H9 (cell line): Measurements from ENCODE around the gene DGKE. TPM values are rescaled to one million over a fixed set of nuclear protein-coding genes. Genes with fewer than 3 reads are reported as not detected.

Source experiments
- DNase-seq: peaks from one replicate; pipeline ENCODE4 v3.0.0-alpha.2; 2017
- H2AFZ ChIP-seq: one replicate; pipeline ENCODE4 v1.6.1; 2013; ENCODE audit warnings: mild to moderate bottlenecking, low read length, control low read depth, moderate library complexity
- H2AK5ac ChIP-seq: 2 replicates; pipeline ENCODE4 v1.6.1; 2013; ENCODE audit warnings: low read length, control low read depth, mixed read lengths; ENCODE audit not compliant: insufficient read length
- H2BK120ac ChIP-seq: one replicate; pipeline ENCODE4 v1.6.1; 2013; ENCODE audit warnings: low read depth, mild to moderate bottlenecking, low read length, control low read depth, inconsistent platforms; ENCODE audit not compliant: poor library complexity, severe bottlenecking
- H2BK12ac ChIP-seq: 2 replicates; pipeline ENCODE4 v1.6.1; 2013; ENCODE audit warnings: low read length, control low read depth, mixed read lengths, low read depth; ENCODE audit not compliant: insufficient read length
- H2BK15ac ChIP-seq: 2 replicates; pipeline ENCODE4 v1.6.1; 2013; ENCODE audit warnings: low read depth, low read length, control low read depth
- H2BK20ac ChIP-seq: one replicate; pipeline ENCODE4 v1.6.1; 2013; ENCODE audit warnings: low read depth, mild to moderate bottlenecking, low read length, control low read depth, inconsistent platforms; ENCODE audit not compliant: poor library complexity, severe bottlenecking
- H2BK5ac ChIP-seq: 2 replicates; pipeline ENCODE4 v1.6.1; 2013; ENCODE audit warnings: low read length, control low read depth, mixed read lengths; ENCODE audit not compliant: insufficient read length
- H3K14ac ChIP-seq: 2 replicates; pipeline ENCODE4 v1.6.1; 2013; ENCODE audit warnings: low read length, control low read depth; ENCODE audit not compliant: insufficient read depth
- H3K18ac ChIP-seq: 2 replicates; pipeline ENCODE4 v1.6.1; 2013; ENCODE audit warnings: low read depth, mild to moderate bottlenecking, mixed read lengths, low read length, control low read depth; ENCODE audit not compliant: insufficient read length
- H3K23ac ChIP-seq: 2 replicates; pipeline ENCODE4 v1.6.1; 2013; ENCODE audit warnings: low read length, control low read depth, mixed read lengths, low read depth; ENCODE audit not compliant: insufficient read length
- H3K23me2 ChIP-seq: 2 replicates; pipeline ENCODE4 v1.6.1; 2013; ENCODE audit warnings: low read depth, mild to moderate bottlenecking, mixed read lengths, low read length, control low read depth; ENCODE audit not compliant: insufficient read length, poor library complexity, severe bottlenecking
- H3K27ac ChIP-seq: 2 replicates; pipeline ENCODE4 v1.5.1; 2013; ENCODE audit warnings: low read length, control low read depth, mixed read lengths, low read depth; ENCODE audit not compliant: insufficient read length
- H3K27me3 ChIP-seq: 2 replicates; pipeline ENCODE4 v1.6.1; 2013; ENCODE audit warnings: low read length, control low read depth, inconsistent platforms; ENCODE audit not compliant: insufficient read depth
- H3K4ac ChIP-seq: 2 replicates; pipeline ENCODE4 v1.6.1; 2013; ENCODE audit warnings: low read depth, mild to moderate bottlenecking, control low read depth, inconsistent platforms, low read length, moderate library complexity
- H3K4me1 ChIP-seq: 2 replicates; pipeline ENCODE4 v1.6.1; 2013; ENCODE audit warnings: low read length, control low read depth, inconsistent platforms; ENCODE audit not compliant: insufficient read depth
- H3K4me2 ChIP-seq: 2 replicates; pipeline ENCODE4 v1.6.1; 2013; ENCODE audit warnings: low read length, control low read depth, mixed read lengths; ENCODE audit not compliant: insufficient read length, insufficient read depth
- H3K56ac ChIP-seq: 2 replicates; pipeline ENCODE4 v1.6.1; 2013; ENCODE audit warnings: low read depth, mild to moderate bottlenecking, mixed read lengths, low read length, control low read depth; ENCODE audit not compliant: insufficient read length
- H3K79me1 ChIP-seq: 2 replicates; pipeline ENCODE4 v1.6.1; 2013; ENCODE audit warnings: low read depth, mild to moderate bottlenecking, moderate library complexity, low read length, control low read depth, inconsistent platforms; ENCODE audit not compliant: insufficient read depth, poor library complexity, severe bottlenecking
- H3K79me2 ChIP-seq: 2 replicates; pipeline ENCODE4 v1.6.1; 2013; ENCODE audit warnings: low read length, control low read depth, inconsistent platforms; ENCODE audit not compliant: insufficient read depth
- H3K9ac ChIP-seq: 2 replicates; pipeline ENCODE4 v1.6.1; 2013; ENCODE audit warnings: low read length, control low read depth, mixed read lengths; ENCODE audit not compliant: insufficient read length; ENCODE audit errors: extremely low read depth
- H3K9me3 ChIP-seq: one replicate; pipeline ENCODE4 v1.6.1; 2013; ENCODE audit warnings: low read depth, low read length, inconsistent platforms; ENCODE audit not compliant: control insufficient read depth
- H3T11ph ChIP-seq: one replicate; pipeline ENCODE4 v1.6.1; 2013; ENCODE audit warnings: mild to moderate bottlenecking, low read length, control low read depth, inconsistent platforms
- H4K20me1 ChIP-seq: one replicate; pipeline ENCODE4 v1.6.1; 2013; ENCODE audit not compliant: control insufficient read depth, insufficient read length, insufficient read depth
- H4K5ac ChIP-seq: 2 replicates; pipeline ENCODE4 v1.6.1; 2013; ENCODE audit warnings: low read depth, mild to moderate bottlenecking, mixed read lengths, low read length, control low read depth; ENCODE audit not compliant: insufficient read length
- H4K8ac ChIP-seq: replicated peaks from 2 replicates; pipeline ENCODE4 v1.6.1; 2013; ENCODE audit warnings: low read length, control low read depth, mixed read lengths, low read depth; ENCODE audit not compliant: insufficient read length
- H4K91ac ChIP-seq: 2 replicates; pipeline ENCODE4 v1.6.1; 2013; ENCODE audit warnings: low read depth, mild to moderate bottlenecking, moderate library complexity, mixed read lengths, low read length, control low read depth; ENCODE audit not compliant: insufficient read length
- H3K27ac Mint-ChIP-seq, 3 experiments: 2 replicates in 2 of 3; 3 replicates in 1 of 3; pipeline ENCODE4 v1.8.0; 2020 to 2021; ENCODE audit warnings: mixed read lengths in 3 of 3, mild to moderate bottlenecking in 1 of 3, moderate library complexity in 1 of 3
- H3K27me3 Mint-ChIP-seq: 2 replicates; pipeline ENCODE4 v1.8.0; 2021; ENCODE audit warnings: low read depth, mild to moderate bottlenecking, moderate library complexity, mixed read lengths
- H3K36me3 Mint-ChIP-seq, 3 experiments: 2 replicates in 2 of 3; 3 replicates in 1 of 3; pipeline ENCODE4 v1.8.0; 2020 to 2021; ENCODE audit warnings: low read depth in 3 of 3, mixed read lengths in 3 of 3; ENCODE audit not compliant: insufficient read depth in 1 of 3
- H3K4me1 Mint-ChIP-seq, 2 experiments: 2 replicates each; pipeline ENCODE4 v1.8.0; 2020; ENCODE audit warnings: mixed read lengths in 2 of 2
- H3K4me3 Mint-ChIP-seq, 2 experiments: 2 replicates in 1 of 2; 3 replicates in 1 of 2; pipeline ENCODE4 v1.8.0; 2020 to 2021; ENCODE audit warnings: mild to moderate bottlenecking in 2 of 2, mixed read lengths in 2 of 2, moderate library complexity in 1 of 2
- H3K9me3 Mint-ChIP-seq, 2 experiments: 2 replicates in 1 of 2; 3 replicates in 1 of 2; pipeline ENCODE4 v1.8.0; 2020; ENCODE audit warnings: mild to moderate bottlenecking in 2 of 2, mixed read lengths in 2 of 2, moderate library complexity in 1 of 2
- CTCF ChIP-seq: fragments of 200-600 bp; sonication (generic); conservative IDR thresholded peaks from 3 replicates; pipeline ENCODE4 v1.8.0; 2021; ENCODE audit warnings: antibody characterized with exemption, mild to moderate bottlenecking
- WGBS: extraction: QIAGEN DNeasy Blood & Tissue Kit; methylation state at CpG from one replicate; pipeline ENCODE4 v1.1.7; 2013; ENCODE audit warnings: missing lambda C conversion rate, low lambda C conversion rate, mixed read lengths; ENCODE audit not compliant: insufficient read length; ENCODE audit errors: extremely low coverage; 5-methylcytosine and 5-hydroxymethylcytosine counted together
- total RNA-seq: library from RNA; stranded (reverse); gene quantifications from 2 replicates; pipeline ENCODE4 v1.2.1, GENCODE V29; 2021

The DGKE gene
- total RNA-seq, 1 experiment from 2014 or later = 4.9 TPM

- H3K4me3 Mint-ChIP-seq = no peak overlapping the region
- Histone ChIP-seq H2BK120ac (no peak overlapping the region), H3K27ac (no peak overlapping the region), H4K91ac (no peak overlapping the region), H2BK20ac (no peak overlapping the region), H3K9ac (no peak overlapping the region), H2BK5ac (no peak overlapping the region), H3K4ac (no peak overlapping the region), H2BK15ac (no peak overlapping the region), H3K9me3 (no peaks in the 10 kb centered on the region), H3K79me1 (no peaks in the 10 kb centered on the region), H3T11ph (no peak overlapping the region), H3K79me2 (no peaks in the 10 kb centered on the region), H2AK5ac (no peak overlapping the region), H2AFZ (no peak overlapping the region), H4K20me1 (no peaks in the 10 kb centered on the region), H3K27me3 (no peaks in the 10 kb centered on the region), H3K56ac (no peak overlapping the region), H4K8ac (no peak overlapping the region), H3K23me2 (no peaks in the 10 kb centered on the region), H3K18ac (no peak overlapping the region), H4K5ac (no peak overlapping the region), H2BK12ac (no peak overlapping the region), H3K14ac (no peak overlapping the region), H3K4me2 (no peak overlapping the region), H3K4me1 (no peaks in the 10 kb centered on the region), H3K23ac (no peak overlapping the region)
- peaks cover 23 to 78% (median 33%) of the 10 kb centered on the region in 3 experiments; a peak in 5 of 7 replicates for H3K36me3 Mint-ChIP-seq
- no peak for TF ChIP-seq CTCF
- no peak for DNase-seq
- H3K27me3 Mint-ChIP-seq = no peaks in the 10 kb centered on the region
- H3K27ac Mint-ChIP-seq = peak overlapping the region in 1 of 3 experiments; percentile 78; a peak in 3 of 7 replicates
- WGBS = no CpG with 5 or more reads among the region's 3 CpGs
- peaks cover 11 to 28% of the 10 kb centered on the region in 2 experiments for H3K4me1 Mint-ChIP-seq
- no peaks in the 10 kb centered on the region for H3K9me3 Mint-ChIP-seq
Measured at GRCh38 chr17:56896217-56896967, 62.4 kb downstream of the DGKE start.
